Measurements from ENCODE around the gene GMNN.
"Not testable (repeated sequence)": the region's sequence is repeated elsewhere in the genome, so short reads cannot be mapped to it uniquely, and the experiment has no call there.

GMNN gene

DNA sequence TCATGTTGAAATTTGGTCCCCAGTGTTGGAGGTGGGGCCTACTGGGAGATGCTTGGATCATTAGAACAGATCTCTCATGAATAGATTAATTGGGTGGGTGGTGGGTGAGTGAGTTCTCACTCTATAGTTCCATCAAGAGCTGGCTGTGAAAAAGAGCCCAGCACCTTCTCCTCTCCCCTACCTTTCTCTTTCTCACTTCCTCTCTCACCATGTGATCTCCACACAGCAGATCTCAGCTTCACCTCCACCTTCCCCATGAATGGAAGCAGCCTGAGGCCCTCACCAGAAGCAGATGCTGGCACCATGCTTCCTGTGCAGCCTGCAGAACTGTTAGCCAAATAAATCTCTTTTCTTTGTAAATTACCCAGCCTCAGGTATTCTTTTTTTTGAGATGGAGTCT lies 12.9 kb upstream of the GMNN start:
- no peak for FAIRE-seq

DNA sequence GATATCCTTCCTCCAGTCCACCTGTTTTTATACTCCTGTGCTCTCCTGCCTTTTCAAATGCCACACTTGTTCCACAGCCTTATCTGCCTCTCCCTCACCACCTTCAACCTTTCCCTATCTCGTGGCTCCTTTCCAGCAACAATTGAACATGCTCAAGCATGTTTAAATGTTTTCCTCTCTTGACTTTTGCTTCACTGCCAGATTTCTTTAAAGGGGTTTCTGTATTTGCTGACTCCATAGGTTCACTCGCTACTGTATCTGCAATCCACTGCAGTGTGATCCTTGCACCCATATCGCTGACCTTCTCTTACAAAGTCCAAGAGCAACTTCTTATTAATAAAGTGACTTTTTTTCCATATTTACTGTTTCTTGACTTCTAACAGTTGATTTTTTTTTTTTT lies 11.2 kb upstream of the GMNN start:
- no peak for FAIRE-seq

GRCh38 chr6:24764833-24765828 lies 9.6 kb upstream of the GMNN start:
- FAIRE-seq = not testable (repeated sequence)

GRCh38 chr6:24765968-24766367 lies 8.8 kb upstream of the GMNN start:
- not testable (repeated sequence) for FAIRE-seq

- peak; percentile 18 for FAIRE-seq
Measured at GRCh38 chr6:24766680-24767462, 7.9 kb upstream of the GMNN start.

GRCh38 chr6:24768361-24768760 lies 6.4 kb upstream of the GMNN start:
- FAIRE-seq = no peak

DNA sequence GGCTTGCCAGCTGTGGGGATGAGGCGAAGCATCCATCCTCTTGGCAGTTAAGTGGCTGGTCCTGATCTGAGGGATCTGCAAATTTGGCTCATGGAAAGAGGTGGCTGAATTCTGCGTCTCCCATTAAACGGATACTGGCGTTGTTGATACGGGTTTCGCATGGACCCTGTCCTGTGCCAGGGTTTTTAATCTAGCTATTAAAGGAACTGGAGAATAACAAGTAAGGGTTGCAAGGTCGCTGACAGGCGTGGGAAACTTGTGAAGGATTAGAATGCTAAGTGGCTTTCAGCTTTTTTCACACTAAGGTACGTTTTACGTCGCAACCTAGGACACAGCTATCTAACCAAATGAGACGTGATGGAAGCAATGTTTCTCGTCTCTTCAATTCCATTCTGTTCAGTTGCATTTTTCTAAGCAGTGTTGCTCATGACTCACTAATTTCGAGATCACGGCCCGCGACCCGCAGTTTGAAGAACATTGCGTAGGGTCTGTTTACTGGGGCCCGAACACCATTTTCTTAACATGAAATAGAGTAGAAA lies 852 bp downstream of the GMNN start:
- FAIRE-seq = no peak

GRCh38 chr6:24777227-24777626 lies 2.5 kb downstream of the GMNN start:
- no peak for FAIRE-seq

DNA sequence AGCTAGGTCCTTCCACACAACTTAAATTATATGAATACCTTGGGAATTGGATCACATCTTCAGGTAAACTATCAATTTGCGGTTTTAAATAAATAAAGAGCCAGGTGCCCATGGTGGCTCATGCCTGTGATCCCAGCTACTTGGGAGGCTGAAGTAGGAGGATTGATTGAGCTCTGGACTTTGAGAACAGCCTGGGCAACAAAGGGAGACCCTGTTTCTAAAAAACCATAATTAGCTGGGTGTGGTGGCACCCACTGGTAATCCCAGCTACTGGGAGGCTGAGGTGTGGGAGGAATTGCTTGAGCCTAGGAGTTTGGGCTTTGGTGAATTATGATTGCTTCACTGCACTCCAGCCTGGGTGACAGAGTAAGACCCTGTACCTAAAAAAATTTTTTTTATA lies 3.4 kb downstream of the GMNN start:
- FAIRE-seq = no peak

DNA sequence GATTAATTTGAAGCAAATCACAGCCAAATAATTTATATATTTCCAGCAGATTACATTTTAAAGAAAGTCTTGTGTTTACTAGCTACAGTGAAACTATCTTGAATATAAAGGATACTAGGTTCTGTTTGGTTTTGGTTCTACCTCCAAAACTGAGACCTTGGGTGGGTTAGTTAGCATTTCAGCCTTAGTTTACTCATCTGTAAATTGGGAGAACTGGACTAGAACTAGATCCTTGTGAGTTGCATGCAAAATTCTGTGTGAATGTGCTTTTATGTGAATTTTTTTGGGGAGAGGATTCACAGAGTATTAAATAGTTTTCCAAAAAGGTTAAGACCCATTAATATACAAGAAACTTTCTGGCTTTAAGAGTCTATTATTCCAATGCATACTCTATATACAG lies 4.1 kb downstream of the GMNN start:
- no peak for FAIRE-seq

GRCh38 chr6:24779416-24780016 lies 4.8 kb downstream of the GMNN start:
- FAIRE-seq = no peak

GRCh38 chr6:24780206-24780605 lies 5.5 kb downstream of the GMNN start:
- no peak for FAIRE-seq

DNA sequence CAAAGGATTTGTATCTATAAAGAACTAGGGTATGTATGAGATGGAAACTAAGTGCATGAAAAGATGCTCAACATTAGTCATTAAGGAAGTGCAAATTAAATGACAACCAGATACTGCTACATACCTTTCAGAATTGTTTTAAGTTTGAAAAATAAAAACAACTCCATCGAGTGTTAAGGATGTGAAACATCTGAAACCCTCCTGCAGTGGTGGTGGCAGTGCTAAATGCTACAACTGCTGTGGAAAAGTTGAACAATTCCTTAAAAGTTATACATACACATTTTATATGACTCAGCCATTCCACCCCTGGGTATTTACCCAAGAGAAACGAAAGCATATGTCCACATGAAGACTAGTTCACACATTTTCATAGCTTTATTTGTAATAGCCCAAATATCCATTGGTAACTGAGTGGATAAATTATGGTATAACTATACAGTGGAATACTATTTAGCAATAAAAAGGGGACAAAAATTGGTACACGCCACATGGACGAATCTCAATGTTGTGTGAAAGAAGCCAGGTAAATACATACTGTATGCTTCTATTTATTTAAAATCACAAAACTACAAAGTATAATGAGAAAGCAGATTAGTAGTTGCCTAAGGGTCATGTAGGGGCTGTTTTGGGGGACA lies 13.4 kb downstream of the GMNN start:
- no peak for FAIRE-seq

DNA sequence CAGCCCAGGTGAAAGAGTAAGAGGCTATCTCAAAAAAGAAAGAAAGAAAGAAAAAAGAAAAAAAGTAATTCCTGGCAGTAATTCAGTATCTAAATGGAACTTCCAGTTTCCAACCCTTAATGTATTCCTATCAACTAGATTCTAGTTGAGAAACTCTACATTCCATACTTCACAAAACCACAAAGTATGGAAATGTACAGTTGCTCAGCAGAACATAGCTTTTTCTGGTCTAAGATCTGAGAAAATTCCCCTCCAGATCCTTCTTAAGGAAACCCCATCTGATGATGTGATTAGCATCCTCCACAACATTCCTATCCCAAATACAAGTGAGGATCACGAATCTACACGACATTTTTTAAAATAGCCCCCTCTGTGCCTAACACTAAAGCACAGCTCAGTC lies 20.4 kb downstream of the GMNN start:
- no peak for FAIRE-seq

DNA sequence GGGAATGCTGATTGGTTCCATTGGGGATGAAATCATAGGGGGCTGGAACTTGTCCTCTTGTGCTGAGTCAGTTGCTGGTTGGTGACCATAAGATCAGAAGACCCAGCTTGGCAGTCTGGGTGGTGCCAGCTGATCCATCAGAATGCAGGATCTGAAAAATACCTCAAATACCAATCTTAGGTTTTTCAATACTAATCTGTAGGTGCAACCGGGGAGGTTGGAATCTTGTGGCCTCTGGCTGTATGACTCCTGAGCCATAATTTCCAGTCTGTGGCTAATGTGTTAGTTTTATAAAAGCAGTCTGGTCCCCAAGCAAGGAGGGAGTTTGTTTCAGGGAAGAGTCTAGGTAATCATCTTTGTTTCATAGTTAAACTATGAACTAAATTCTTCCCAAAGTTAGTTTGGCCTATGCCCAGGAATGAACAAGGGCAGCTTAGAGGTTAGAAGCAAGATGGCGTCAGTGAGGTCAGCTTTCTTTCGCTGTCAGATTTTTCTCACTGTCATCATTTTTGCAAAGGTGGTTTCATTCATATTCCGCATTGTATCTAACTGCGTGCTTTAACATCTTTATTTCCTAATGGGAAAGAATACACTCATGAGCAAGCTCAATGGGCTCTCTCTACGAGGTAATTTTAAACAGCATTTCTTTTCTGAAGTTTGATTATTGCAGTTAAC lies 22.0 kb downstream of the GMNN start:
- FAIRE-seq = no peak

GRCh38 chr6:24797596-24798216 lies 23.0 kb downstream of the GMNN start:
- no peak for FAIRE-seq

GRCh38 chr6:24798740-24799540 lies 24.2 kb downstream of the GMNN start, which contains the start of gene ARMH2:
Gene ARMH2 (minus strand): TSS chr6:24798917. CDS start chr6:24798857, 60 bp downstream.
- no peak for FAIRE-seq

DNA sequence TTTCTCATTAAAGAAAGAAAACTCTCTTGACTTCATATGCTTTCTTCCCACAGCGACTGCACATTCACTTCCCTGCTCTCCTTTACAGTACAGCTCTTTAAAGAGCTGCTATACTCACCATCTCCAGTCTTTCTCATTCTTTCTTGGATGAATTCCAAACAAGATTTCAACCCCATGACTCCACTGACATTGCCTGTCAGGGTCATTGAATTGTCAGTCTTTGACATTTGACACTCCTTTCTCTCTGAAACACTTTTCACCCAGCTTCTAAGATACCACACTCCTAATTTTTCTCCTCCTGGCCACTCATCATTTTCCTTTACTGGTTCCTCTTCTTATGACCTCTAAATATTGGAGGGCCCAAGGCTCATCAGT lies 24.8 kb downstream of the GMNN start:
- FAIRE-seq = no peak

GRCh38 chr6:24802271-24803059 lies 27.7 kb downstream of the GMNN start:
- no peak for FAIRE-seq

GRCh38 chr6:24807584-24807983 lies 32.8 kb downstream of the GMNN start:
- FAIRE-seq = no peak

Measured in endometrium (tissue), 2 donors.